ENCODE data around the gene KCNQ1OT1.

DNA sequence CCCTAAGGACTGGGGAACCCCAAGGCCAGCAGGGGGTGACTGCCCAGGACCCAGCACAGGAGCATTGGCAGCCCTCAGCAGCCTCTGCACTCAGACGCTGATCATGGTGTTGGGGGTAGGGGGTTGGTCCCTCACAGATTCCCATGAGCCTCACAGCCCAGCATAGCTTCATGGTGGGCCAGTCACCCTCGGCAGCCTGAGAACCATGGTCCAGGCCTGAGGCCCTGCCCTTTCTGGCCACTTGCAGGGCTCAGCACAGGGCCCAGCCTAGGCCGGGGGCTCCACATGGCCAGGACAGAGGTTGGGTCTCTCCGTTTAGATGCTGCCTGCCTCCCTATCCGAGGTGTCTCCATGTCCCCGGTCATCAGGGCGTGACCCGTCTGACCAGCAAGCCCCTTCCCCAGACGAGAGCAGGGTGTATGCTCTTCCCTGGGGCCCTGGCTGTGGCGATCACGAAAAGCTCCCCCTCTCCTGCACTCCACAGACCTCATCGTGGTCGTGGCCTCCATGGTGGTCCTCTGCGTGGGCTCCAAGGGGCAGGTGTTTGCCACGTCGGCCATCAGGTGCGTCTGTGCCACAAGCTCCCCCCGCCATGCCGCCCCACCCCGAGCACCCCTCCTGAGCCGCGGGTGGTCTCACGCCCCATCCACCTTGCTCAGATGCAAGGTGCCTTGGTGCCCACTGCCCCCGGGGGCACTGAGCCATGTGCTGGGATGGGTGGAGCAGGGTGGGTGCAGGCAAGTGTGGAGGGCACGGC is 128.8 kb downstream of the KCNQ1OT1 start:
- TF ChIP-seq CTCF (IDR thresholded peaks at IDR 0.05; ENCODE audit: low read length) (no peak), EZH2 (IDR thresholded peaks at IDR 0.05; ENCODE audit: borderline replicate concordance, low read length) (no peak)

Measured in OCI-LY1 (cell line).